ENCODE data around the gene TUBG2. TPM values are rescaled to one million over a fixed set of nuclear protein-coding genes. Genes with fewer than 3 reads are reported as not detected.
"Not testable (repeated sequence)": the region's sequence is repeated elsewhere in the genome, so short reads cannot be mapped to it uniquely, and the experiment has no call there.

TUBG2 gene
- total RNA-seq, 4 donors from 2014 or later = 16.5 to 27.9 (median 20.0) TPM

DNA sequence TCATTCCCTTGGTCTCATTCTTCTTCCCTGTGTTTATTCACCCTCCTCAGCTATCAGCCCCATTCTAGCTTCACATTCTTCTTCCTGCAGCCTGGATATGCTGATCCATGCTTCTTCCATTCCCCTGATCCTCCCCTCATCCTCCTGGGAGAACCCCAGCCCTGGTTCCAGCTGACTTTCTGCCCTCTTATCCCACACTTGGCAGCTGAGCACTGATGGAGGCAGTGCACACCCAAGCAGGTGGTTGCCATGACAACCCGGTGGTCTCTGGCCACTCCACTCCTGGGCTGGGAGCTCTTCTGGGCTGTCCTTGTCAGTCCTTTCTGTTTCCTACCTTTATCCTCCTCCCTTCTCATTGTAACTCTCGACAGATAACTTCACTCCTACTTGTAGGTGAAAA is 16.7 kb upstream of the TUBG2 start:
- DNase-seq (ENCODE audit: low spot score) (no peak), ATAC-seq (ENCODE audit: low FRiP score) (no peak)
- TF ChIP-seq, protein P1, sequence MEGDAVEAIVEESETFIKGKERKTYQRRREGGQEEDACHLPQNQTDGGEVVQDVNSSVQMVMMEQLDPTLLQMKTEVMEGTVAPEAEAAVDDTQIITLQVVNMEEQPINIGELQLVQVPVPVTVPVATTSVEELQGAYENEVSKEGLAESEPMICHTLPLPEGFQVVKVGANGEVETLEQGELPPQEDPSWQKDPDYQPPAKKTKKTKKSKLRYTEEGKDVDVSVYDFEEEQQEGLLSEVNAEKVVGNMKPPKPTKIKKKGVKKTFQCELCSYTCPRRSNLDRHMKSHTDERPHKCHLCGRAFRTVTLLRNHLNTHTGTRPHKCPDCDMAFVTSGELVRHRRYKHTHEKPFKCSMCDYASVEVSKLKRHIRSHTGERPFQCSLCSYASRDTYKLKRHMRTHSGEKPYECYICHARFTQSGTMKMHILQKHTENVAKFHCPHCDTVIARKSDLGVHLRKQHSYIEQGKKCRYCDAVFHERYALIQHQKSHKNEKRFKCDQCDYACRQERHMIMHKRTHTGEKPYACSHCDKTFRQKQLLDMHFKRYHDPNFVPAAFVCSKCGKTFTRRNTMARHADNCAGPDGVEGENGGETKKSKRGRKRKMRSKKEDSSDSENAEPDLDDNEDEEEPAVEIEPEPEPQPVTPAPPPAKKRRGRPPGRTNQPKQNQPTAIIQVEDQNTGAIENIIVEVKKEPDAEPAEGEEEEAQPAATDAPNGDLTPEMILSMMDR (IDR thresholded peaks at IDR 0.05) = no peak

DNA sequence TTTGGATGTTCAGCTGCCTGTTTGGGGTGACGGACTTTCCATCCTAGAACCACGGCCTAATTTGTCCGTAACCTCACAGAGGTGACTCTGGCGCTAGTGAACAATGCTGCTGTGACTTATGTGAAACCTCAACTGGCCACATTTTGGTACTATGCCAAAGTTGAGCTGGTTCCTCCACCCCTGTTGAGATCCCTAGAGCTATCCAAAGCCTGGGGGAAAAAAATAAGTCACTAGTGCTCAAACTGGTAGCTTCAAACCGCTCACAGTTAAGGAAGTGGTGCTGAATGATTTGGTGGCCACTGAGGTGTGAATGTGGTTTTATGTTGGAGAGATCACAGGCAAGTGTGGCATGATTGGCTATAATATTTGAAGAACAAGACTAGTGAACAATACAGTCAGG is 11.3 kb upstream of the TUBG2 start:
- DNase-seq (ENCODE audit: low spot score) (no peak), ATAC-seq (ENCODE audit: low FRiP score) (no peak)
- TF ChIP-seq, protein P1 (IDR thresholded peaks at IDR 0.05) = no peak

DNA sequence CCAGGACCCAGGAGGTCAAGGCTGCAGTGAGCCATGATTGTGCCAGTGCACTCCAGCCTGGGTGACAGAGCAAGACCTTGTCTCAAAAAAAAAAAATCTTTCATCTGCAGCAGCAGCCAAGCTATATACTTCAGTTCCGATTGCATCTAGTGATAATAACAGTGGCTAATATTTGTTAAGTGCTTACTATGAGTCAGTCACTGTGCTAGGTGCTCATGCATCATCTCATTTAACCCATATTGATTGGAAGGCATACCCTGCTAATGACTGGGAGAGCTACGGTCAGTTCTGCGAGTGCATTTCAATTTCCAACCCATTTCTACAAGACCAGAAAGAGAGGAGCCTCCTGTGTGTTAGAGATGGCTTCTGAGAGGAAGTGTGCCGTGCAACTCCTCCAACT is 7.7 kb upstream of the TUBG2 start:
- ATAC-seq (ENCODE audit: low FRiP score) (no peak), DNase-seq (ENCODE audit: low spot score) (no peak)
- TF ChIP-seq, protein P1 (IDR thresholded peaks at IDR 0.05) = no peak

DNA sequence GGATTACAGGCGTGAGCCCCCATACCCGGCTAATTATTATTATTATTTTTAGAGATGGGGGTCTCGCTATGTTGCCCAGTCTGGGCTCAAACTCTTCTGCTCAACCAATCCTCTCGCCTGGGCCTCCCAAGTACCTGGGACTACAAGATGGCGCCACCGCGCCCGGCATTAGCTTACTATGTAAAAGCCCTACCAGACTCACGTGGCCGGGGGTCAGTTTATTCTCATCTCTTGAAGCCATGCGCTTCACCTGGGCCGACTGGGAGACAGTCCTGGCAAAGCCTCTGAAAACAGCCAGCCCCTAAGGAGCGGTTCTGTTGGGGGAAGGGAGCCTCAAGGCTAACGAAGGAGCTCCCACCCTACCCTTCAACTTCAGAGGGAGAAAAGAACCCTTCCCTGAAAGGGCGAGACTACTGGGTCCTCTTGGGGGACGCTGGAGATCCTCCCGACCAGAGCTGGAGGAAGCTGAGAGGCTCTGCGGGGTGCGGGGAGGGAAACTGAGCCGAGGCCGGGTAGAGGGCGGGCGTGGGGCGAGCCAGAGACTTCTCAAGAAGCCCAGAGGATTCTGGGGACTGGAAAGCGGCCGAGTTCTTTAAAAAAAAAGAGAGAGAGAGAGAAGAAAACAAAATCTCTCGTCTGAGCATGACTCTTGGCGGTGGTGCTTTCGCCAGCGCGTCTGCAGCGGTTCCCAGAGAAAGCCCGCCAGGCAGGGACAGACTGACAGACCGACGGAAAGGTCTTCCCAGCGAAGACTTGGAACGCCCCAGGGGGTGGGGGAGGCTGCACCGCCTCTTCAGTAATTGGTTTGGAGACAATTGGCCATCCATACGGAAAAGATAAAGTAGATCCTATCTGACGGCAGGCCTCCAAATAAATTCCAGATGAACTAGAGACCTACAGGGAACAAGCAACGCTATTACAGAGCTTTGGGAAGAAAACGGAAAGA is 5.6 kb upstream of the TUBG2 start:
- DNase-seq (ENCODE audit: low spot score) (no peak), ATAC-seq (ENCODE audit: low FRiP score) (peak; percentile 79)
- TF ChIP-seq, protein P1 (IDR thresholded peaks at IDR 0.05) = no peak

DNA sequence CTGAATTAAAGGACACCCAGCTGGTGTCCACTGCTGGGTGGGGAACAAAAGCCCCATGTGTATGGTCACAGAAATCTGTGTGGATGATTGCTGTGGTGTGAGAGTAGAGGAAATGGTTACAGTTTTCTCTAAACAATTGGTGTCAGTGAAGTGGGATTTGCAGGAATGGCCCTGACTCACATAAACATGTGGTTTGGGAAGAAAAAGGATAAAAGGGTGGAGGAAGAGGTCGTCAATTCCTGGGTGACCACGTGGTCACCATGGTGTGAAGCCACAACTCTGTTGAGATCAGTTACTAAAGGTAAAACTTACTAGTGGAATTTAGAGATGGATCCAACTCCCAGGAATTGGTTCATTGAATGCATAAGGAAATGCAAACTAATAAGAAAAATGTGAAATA is 3.6 kb upstream of the TUBG2 start:
- TF ChIP-seq, protein P1 (IDR thresholded peaks at IDR 0.05) = no peak
- no peak for DNase-seq (ENCODE audit: low spot score)
- ATAC-seq (ENCODE audit: low FRiP score) = no peak

DNA sequence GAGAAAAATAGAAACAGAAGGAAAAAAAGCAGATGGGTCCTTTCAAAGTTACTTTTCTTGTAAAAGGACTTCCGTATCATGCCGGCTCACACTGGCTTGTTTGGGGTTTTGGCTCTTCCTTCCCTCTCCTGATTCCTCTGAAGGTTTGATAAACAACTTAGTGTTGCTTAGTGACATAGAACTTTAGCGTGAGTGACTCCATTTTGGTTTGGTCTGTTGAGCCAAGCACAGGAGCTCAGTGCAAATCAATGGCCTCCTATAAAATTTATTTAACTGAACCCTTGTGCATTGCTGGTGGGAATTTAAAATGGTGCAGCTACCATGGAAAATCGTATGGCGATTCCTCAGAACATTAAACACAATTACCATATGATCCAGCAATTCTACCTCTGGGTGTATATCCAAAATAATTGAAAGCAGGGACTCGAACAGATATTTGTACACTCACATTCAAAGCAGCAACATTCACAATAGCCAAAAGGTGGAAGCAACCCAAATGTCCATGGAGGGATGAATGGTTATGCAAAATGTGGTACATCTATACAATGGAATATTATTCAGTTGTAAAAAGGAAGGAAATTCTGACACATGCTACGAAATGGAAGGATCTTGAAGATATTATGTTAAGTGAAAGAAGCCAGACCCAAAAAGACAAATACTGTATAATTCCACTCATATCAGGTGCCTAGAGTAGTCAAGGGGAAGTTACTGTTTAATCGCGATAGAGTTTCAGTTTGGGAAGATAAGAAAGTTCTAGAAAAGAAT is 1.1 kb upstream of the TUBG2 start:
- no peak for DNase-seq (ENCODE audit: low spot score)
- ATAC-seq (ENCODE audit: low FRiP score) = no peak
- TF ChIP-seq, protein P1 (IDR thresholded peaks at IDR 0.05) = no peak

DNA sequence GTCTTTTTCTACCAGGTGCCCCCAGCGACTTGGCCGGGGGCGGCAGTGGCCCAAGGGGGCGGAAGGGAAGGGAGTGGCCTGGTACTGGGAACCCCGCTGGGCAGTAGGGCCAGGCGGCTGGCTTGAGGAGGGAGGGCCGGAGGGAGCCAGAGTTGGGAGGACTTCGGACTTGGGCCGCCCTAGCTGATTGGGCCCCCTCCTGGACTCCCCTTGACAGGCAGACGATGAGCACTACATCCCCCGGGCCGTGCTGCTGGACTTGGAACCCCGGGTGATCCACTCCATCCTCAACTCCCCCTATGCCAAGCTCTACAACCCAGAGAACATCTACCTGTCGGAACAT is 819 bp downstream of the TUBG2 start:
- peak; percentile 60 for ATAC-seq (ENCODE audit: low FRiP score)
- not testable (repeated sequence) for DNase-seq (ENCODE audit: low spot score)

Data from omental fat pad (tissue), 4 donors.